Medulla oblongata (tissue), 1 donor: ENCODE measurements around the gene CGB5.
A peak's percentile ranks its signal among the peaks of the same experiment; 100 is the strongest.
"Not testable (repeated sequence)": the region's sequence is repeated elsewhere in the genome, so short reads cannot be mapped to it uniquely, and the experiment has no call there.

Experiments
- DNase-seq: peaks from one replicate; pipeline ENCODE4 v3.0.0-alpha.2; 2015; ENCODE audit errors: extremely low spot score

Gene CGB5

DNA sequence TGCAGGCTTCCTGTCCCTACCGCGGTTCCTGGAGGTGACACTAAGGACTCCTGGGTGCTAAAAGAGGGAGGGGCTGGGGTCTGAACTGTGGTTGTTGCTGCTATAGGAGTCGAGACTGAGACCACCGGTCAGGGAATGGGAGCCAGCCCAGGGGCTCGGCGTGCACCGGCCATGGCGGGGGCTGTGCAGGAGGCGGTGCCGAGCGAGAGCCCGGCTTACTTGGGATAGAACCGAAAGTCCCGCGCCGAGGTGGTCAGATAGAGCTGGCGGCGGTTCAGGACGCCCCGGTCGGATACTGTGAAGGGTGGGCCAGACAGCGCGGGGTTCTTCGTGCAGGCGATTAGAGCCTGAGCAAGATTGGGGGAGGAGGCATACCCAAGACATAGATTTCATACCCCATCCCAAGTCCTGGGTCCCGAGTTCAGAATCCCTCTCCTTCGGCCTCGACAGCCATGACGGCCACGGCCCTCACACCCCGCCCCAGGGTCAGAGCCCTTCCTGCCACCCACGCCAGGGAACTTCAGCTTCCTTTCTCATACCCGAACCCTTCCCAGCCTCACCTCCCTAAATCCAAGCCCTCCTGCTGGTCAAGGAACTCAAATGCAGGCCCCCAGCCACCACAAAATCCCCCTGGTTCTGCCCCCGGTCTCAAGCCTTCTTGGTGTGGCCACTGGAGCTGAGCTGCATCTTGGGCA lies 13.4 kb downstream of the CGB5 start:
- not testable (repeated sequence) for DNase-seq

DNA sequence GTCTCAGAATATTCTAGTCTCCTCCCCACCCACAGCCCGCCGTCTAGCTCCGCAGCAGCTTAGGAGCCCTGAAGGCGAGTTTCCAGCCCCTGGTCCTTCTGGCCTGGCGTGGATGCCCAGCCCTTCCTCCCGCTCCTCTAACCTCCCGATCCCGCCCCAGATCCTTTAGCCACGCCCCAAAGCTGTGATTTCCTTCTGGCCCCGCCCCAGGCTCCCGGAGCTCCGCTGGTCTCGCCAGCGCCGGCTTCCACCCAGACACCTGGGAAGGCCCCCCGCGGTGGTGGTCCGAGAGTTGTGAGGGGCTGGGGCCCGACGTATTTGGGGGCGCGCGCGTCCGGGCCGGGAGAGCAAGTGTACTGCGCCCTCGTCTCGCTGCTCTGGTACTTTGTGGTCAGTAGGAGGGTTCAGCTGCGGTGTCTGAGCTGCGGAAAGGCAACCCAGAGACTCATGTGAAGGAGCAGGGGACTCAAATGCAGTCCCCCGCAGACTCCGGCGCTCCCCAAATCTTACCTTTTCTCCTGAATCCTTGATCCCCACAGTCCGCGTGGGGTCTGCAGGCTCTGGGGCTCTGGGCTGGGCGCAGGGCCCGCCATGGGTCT lies 14.1 kb downstream of the CGB5 start, which contains the start of gene CGB7:
Gene CGB7 (minus strand): TSS at position 114 of the 599 bp plus-strand sequence. CDS start 2,374 bp downstream, outside the sequence.
- DNase-seq: peak; percentile 15

DNA sequence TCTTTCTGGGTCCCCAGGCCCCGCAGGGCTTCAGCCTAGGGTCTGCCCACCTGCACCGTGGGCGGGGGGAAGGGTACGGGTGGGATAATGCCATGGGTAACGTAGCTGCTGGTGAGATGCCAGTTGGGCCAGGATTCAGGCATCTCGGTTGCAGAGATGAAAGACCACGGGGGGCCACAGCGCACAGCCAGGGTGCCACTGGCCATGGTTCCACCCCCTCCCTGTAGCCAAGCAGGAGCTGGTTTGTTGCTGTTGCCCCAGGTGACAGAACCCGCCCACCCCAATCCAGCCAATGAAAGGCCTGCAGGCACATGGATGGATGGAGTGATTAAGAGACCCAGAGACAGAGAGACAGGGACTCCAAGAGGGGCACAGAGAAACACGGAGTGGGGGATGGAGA lies 14.9 kb downstream of the CGB5 start:
- DNase-seq: no peak

DNA sequence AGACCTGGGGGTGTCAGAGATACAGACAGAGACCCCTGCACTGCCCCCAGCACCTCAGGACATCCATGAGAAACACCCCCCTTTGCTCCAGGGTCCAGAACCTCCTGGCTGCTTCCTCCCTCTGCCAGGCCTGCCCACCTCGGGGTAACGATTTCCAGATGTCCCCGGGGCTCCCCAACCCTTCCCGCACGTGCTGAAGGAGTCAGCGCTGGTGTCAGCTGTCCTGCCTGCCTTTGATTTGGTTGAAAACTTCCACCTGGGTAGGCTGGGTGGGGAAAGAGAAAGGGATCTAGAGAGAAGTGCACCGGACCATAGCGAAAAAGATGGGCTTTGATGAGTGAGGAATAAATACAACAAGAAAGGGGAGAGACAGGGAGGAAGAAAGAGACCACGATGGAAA lies 15.4 kb downstream of the CGB5 start:
- no peak for DNase-seq

DNA sequence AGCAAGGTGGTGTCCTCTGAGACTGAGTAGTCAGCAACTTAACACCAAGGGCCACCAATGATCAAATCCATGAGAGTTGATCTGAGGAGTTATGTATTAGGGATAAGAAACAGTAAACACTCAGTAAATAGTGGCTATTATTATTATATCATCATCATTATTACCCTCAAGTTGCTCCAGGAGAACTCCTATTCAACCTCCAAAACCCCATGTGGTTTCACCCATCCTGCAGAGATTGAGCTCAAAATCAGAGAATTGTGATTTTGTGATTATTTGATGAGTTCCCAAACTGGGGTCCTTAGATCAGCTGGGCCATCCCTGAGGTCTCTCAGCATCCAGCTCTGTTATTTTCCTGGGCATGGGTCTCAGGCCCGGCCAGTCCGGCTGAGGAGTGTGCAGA lies 17.4 kb downstream of the CGB5 start:
- no peak for DNase-seq

DNA sequence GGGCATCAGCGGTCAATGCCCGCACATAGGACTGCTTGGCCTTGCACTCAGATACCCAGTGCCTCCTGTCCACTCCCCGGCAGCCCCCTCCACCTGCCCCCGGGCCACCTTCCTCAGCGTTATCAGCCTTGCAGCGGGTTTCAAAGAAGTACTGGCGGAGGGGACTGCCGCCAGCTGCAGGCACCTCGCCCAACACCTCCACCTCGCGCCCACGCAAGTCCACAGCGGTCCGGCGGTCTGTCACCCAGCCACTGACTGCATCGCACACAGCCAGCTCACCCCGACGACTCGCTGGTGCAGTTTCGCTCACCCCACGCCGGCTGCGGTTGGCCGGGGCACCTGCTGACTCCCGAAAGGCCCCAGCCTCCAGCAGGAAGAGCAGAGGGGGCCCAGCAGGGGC lies 17.8 kb downstream of the CGB5 start:
- DNase-seq: no peak

DNA sequence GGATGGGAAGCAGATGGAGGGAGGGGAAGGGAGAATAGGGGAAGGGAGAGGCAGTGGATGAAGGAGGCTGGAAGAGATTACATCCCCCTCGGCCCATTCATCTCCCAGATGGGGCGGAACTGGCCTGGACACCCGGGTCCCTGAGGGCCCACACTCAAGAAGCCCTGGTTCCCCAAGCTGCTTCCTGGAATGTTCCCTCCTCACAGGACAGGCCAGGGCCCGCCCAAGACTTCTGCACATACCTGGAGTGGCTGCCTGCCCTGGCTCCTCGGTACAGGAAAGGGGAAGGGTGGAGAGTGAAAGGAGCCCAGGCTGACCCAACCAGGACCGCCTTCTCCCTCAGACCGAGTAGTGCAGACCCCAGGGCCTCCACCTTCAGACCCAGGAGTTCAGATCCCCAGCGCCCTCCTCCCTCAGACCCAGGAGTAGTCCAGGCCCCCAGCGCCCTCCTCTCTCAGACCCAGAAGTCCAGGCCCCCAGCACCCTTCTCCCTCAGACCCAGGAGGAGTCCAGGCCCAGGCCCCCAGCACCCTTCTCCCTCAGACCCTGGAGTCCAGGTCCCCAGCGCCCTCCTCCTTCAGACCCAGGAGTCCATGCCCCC lies 20.5 kb downstream of the CGB5 start:
- DNase-seq: no peak

DNA sequence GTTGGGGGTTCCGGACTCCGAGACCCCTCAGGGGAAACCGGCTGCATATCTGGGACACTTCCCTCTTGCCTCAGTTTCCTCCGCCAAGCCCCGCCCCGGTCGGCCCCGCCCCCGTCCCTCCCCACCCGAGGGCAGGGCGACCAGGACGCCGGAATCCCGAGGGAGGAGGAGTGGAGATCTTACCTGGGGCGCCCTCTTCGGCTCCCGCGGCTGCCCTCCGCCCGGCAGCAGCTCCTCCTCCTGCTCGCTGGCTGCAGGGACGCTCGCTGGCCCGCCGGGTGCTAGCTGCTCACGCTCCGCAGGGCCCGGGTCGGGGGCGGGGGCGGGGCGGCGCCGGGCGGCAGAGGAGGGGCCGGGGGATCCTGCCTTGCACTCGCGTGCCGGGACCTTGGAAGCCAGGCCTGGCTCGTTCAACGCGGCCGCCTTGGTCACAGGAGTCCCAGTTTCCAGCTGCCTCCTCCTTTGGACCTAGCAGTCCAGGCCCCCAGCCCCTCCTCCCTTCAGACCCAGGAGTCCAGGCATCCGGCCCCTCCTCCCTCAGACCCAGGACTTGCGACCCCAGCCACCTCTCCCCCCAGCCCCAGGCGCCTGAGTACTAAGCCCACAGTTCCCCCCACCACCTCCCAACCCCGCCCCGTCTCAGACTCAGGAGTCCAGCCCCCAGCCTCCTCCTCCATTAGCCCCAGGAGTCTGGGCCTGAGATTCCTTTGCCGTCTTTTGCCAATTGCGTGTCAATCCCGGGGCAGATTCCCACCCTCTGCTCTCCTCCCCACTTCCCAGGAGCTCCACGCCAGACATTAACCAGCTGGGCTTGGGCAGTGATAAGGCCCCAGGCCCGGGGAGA lies 21.3 kb downstream of the CGB5 start, which contains the start of gene NTF4:
Gene NTF4 (minus strand): TSS at position 51 of the 844 bp plus-strand sequence. CDS start 2,821 bp downstream, outside the sequence.
- DNase-seq: no peak

DNA sequence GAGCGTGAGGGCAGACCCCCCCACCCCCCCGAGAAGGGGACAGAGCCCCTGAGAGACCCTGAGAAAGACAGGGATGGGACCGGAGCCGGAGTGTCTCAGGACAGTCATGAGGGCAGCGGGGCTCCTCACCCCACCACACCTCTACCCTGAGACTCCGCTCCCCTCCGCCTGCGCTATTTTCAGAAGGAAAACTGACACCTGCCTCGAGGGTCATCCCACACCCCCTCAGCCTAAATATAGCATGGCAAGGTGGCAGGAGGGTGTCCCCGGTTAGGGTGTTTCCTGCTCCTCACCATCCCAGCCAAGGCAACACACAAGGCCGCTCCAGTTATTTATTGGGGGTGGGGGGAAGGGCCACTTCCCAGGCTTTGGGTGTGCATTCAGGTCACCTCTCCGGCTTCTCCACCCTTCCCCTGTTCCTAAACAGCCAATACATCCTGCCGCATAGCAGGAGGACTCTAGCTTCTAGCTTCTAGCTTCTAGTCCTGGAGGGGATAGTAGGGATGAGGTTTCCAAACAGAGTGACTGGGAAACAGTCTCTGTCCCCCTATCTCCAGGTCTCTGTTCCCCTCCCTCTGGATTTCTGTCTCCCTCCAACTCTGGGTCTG lies 22.4 kb downstream of the CGB5 start:
- no peak for DNase-seq

DNA sequence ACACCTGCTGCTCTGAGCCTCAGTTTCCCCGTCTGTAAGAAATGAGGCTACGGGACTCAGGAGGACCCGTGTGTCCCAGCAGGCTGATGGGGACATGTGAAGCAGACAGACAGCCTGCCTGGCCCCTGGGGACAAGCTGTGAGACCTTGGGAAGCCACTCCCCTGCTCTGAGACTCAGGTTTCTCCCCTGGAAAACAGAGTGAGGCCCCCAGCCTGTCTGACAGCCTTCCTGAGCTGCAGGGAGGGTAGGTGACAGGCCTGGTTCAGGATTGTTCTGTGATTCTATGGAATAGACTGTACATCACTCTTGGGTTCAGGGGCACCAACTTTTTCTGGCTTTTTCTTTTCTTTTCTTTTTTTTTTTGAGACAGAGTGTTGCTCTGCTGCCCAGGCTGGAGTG lies 23.9 kb downstream of the CGB5 start:
- DNase-seq: no peak

DNA sequence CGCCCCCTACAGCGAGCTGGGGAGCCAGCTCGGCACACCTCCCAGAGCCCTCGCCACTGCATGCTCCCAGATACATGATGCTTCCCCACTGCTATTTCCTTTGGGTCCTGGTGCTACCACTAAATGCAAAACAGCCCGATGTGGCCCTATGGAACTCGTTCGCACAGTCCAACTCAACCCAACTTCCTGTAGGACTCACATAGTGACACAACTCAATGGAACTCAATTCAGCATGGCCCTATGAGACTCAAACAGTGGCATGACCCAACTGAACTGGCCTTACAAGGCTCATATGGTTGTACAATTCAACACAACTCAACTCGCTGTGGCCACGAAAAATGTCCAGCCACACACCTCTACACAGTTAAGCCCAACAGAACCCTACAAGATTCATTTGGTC lies 25.4 kb downstream of the CGB5 start:
- DNase-seq: no peak

DNA sequence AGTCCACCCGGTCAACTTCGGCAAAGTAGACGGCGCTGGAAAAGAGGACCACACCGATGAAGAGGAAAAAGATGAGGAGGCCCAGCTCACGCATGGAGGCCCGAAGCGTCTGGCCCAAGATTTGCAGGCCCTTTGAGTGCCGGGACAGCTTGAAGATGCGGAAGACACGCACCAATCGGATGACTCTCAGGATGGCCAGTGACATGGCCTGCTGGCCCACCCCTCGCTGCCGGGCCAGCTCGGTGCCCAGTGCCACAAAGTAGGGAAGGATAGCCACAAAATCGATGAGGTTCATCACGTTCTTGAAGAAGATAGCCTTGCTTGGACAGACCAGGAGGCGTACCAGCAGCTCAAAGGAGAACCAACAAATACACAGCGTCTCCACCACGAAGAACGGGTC lies 26.8 kb downstream of the CGB5 start:
- DNase-seq: no peak

DNA sequence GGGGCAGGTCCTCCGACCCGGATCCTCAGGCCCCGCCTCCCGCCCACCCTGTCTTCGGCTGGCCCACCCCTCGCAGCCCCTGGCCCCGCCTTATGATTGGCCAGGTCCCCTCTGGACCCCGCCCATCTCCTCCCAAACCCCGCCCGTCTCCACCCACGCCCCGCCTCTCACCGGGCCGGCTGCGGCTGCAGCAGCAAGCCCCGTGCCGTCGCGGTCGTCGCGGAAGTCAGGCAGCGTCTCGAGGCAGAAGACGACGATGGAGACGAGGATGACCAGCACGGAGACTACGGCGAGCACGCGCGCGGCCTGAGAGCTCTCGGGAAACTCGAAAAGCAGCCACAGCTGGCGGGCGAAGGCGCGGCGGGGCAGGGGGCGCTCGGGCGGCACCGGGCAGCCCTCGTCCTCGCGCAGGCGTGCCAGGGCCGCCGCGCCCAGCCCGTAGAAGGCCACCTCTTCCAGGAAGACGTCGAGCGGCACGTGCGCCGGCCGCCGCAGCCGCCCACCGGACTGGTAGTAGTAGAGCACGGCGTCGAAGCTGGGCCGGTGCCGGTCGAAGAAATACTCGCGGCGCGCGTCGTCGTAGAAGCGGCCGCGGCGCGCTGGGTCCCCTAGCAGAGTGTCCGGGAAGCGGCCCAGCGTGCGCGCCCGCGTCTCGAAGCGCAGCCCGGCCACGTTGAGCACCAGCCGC lies 28.4 kb downstream of the CGB5 start:
- DNase-seq: no peak

DNA sequence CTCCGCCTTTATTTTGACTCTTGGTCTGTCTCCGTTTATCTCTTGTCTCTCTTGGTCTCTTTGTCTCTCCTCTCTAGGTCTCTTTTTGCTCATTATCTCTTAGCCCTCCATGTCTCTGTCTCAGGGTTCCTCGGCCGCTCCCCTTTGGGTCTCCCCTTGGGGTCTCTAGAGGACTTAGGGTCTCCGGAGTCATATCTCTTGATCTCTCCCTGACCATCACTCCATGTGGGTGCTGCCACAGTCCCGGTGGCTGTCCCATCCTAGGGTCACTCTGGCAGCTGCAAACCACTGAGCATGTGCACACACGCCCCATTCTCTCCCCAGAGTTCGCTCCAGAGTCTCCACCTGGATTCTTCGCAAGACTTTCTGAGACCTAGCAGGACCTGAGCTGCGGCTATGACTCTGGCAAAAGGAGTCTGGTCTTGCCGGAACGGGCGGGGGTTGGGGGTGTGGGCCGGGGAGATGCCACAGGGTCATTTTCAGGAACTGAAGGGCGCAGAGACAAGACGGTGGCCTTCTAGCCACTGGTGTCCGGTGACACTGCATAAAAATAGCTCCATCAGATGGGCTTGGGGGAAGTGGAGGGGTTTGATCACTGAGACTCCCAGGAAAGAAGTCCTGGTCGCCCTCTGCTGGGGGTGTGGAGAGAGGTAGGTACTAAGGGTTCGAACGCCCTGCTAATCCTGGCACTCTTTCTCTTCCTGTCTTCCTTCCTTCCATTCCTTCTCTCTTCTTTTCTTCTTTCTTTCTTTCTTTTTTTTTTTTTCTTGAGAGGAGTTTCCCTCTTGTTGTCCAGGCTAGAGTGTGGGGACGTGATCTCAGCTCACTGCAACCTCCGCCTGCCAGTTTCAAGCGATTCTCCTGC lies 30.1 kb downstream of the CGB5 start:
- no peak for DNase-seq

DNA sequence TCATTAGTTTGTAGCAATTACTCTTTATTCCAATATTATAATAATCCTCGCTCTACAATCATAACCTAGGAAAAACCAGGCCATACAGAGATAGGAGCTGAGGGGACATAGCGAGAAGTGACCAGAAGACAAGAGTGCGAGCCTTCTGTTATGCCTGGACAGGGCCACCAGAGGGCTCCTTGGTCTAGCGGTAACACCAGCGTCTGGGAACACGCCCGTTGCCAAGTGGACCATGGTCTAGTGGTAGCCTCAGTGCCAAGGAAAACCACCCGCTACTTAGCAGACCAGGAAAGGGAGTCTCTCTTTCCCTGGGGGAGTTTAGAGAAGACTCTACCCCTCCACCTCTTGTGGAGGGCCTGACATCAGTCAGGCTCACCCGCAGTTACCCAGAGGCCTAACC lies 31.2 kb downstream of the CGB5 start:
- DNase-seq: peak; percentile 62

DNA sequence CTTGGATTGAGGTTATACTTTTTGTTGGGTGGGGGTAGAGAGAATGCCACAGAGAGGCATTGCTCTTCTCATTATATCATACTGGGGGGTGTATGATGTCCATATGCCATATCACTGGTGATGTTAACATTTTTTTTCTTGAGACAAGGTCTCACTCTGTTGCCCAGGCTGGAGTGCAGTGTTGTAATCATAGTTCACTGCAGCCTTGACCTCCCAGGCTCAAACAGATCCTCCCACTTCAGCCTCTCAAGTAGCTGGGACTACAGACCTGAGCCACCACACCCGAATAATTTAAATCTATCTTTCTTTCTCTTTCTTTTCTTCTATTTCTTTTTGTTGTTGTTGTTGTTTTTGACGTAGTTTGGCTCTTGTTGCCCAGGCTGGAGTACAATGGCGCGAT lies 36.7 kb downstream of the CGB5 start:
- no peak for DNase-seq

DNA sequence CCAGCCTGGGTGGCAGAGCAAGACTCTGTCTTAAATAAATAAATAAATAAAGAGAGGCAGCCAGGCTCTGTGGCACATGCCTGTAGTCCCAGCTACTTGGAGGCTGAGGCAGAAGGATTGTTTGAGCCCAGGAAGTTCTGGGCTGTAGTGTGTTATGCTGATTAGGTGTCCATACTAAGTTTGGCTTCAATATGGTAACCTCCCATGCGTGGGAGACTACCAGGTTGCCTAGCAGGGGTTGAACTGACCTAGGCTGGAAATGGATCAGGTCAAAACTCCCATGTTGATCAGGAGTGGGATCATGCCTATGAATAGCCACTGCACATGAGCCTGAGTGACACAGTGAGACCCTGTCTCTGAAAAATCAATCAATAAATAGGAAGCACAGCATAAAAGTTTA lies 37.6 kb downstream of the CGB5 start:
- DNase-seq: no peak

DNA sequence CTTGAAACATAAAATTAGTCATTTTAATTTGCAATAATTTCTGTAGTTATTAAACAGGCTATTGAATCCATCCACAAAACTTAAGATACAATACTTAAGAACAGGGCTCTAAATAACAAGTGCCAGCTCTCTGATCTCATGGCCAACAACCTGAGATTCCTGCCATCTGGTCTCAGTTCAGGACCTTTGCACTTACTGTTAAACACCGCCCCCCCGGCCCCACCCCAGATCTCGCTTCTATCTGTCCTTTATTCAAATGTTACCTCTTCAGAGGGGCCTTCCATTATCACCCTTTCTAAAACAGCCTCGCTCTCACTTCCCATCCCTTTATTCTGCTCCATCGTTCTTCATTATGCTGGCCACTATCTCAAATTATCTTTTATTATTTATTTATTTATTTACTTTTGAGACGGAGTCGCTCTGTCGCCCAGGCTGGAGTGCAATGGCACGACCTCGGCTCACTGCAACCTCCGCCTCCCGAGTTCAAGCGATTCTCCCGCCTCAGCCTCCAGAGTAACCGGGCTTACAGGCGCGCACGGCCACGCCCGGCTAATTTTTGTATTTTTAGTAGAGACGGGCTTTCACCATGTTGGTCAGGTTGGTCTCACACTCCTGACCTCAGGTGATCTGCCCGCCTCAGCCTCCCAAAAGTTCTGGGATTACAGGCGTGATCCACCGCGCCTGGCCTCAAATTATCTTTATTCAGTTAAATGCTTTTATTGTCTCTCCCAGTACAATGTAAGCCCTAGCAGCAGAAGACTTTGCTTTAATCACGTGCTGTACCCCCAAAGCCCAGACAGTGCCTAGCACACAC lies 40.8 kb downstream of the CGB5 start:
- DNase-seq: no peak
